ENCODE data around the gene NUDT22. TPM values are rescaled to one million over a fixed set of nuclear protein-coding genes. Genes with fewer than 3 reads are reported as not detected.

Gene NUDT22, protein sequence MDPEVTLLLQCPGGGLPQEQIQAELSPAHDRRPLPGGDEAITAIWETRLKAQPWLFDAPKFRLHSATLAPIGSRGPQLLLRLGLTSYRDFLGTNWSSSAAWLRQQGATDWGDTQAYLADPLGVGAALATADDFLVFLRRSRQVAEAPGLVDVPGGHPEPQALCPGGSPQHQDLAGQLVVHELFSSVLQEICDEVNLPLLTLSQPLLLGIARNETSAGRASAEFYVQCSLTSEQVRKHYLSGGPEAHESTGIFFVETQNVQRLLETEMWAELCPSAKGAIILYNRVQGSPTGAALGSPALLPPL
- total RNA-seq: 10 to 100 TPM; 82.4 to 88.3 (median 86.1) TPM

DNA sequence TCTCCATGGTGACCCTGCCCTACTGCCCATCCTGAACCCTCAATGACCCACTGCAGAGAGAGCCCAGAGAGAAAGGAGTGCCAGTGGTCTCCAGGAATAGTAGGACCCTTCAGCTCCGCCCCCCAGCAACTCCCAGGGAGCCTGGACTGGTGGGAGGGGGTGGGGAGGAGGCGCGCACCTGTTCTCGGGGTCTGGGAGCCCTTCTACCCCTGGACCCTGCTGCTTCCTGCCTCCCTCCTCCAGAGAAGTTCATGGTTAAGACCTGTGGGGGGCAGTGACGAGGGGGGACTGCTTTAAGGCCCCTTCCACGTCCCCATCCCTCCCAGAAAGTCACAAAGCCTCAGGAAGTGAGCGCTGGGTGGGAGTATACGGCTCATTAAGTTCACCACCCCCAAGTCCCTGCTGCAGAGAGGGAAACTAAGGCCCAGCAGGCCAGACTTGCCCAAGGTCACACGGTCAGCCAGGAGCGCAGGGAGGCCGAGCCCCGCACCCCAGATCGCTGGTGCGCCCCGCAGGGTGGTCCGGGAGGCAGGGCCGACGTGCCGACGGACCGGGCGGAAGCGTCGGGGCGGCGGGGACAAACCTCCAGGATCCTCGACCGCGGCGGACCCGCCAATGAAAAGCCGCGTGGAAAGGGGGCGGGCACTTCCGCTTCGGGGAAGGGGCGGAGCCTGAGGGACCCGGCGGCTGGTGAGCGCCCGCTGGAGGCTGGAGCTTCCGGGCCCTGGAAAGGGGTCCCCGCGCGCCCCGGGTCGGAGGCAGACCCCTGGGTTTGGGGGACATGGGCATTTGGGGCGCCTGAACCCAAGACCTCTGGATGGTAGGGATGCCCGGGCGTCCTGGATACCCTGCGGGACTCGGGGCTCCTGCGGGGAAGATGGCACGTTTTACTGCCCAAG lies at the start of gene NUDT22, which contains the start of gene TRPT1:
Gene NUDT22, plus strand, starts transcription at position 667 of the 899 bp plus-strand sequence. CDS start 379 bp downstream, outside the sequence.
Gene TRPT1, minus strand, starts transcription at position 579 of the 899 bp plus-strand sequence. Its CDS starts 326 bp downstream, at position 253.
- Mint-ChIP-seq H3K9me3 (no peaks in the 10 kb centered on the region), H3K4me1 (ENCODE audit: low read depth) (peaks cover 38% of the 10 kb centered on the region), H3K36me3 (ENCODE audit: insufficient read depth) (no peaks in the 10 kb centered on the region), H3K4me3 (peak within 1 kb of the TSS; percentile 86), H3K27me3 (ENCODE audit: low read depth) (no peaks in the 10 kb centered on the region)
- ATAC-seq (peak; percentile 78 to 80), DNase-seq (peak; percentile 90)

DNA sequence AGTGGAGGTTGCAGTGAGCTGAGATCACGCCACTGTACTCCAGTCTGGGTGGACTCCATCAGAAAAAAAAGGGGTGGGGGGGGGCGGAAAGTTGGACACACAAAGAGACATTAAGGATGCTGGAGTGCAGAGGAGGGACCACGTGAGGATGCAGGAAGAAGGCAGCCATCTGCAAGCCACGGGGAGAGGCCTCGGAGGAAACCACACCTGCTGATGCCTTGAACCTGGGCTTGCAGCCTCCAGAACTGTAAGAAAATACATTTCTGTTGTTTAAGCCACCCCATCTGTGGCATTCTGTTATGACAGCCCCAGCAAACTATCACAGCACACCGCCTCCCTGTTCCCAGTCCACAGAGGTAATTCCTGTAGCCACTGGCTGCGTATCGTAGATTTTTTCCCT lies 49.3 kb upstream of the NUDT22 start:
- H3K36me3 Mint-ChIP-seq (ENCODE audit: insufficient read depth): no peaks in the 10 kb centered on the region
- no peak overlapping the region for H3K4me3 Mint-ChIP-seq
- no peaks in the 10 kb centered on the region for H3K27me3 Mint-ChIP-seq (ENCODE audit: low read depth)
- DNase-seq: no peak
- no peak for ATAC-seq
- H3K4me1 Mint-ChIP-seq (ENCODE audit: low read depth): peaks cover 17% of the 10 kb centered on the region
- H3K9me3 Mint-ChIP-seq: peaks cover 4% of the 10 kb centered on the region

DNA sequence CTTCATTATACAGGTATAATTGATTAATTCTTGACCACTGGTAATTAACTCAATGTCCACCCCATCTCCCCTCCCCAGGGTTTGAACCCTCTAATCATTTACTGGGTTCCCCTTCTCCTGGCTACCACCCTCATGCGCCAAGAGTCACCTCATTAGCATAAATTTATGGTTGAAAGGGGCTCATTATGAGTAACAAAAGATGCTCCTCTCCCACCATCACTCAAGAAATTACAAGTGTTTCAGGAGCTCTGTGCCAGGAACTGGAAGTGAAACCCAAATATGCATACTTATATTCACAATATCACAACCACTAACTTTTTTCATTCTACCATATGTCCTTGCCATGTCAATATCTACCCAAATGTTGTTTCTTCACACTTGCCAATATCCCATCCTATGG lies 47.9 kb upstream of the NUDT22 start:
- Mint-ChIP-seq H3K27me3 (ENCODE audit: low read depth) (no peaks in the 10 kb centered on the region), H3K4me1 (ENCODE audit: low read depth) (peaks cover 24% of the 10 kb centered on the region), H3K36me3 (ENCODE audit: insufficient read depth) (no peaks in the 10 kb centered on the region), H3K4me3 (no peak overlapping the region), H3K9me3 (peaks cover 4% of the 10 kb centered on the region)
- ATAC-seq: peak; percentile 39 to 49
- DNase-seq: no peak

DNA sequence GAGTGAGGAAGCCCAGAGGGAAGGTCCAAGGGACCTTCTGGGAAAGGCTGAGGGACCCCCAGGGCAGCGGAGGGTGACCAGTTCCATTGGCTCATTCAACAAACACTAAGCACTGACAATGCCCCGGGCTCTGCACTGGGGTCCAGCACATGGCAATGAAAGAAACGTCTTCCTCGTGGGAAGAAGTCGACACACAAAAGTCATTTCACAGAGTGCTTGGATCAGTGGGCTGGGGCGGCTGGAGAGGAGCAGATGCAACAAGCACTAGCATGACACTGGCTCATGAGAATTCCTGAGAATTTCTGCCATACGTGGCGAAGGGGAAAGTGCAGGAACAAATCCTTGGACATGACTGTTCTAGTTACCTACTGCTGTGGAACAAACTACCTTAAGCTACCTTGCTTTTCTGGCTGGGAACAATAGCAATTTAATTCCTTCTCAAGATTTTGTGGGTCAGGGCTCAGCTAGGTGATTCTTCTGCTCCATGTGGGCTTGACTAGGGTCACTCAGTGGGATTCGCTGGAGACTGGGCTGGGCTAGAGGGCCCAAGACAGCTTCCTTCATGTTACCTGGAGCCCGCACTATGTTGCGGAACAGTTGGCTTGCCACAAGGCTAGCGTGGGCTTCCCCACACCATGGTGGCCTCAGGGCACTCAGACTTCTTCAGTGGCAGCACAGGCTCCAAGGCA lies 47.0 kb upstream of the NUDT22 start:
- H3K4me1 Mint-ChIP-seq (ENCODE audit: low read depth): peaks cover 30% of the 10 kb centered on the region
- peaks cover 2% of the 10 kb centered on the region for H3K9me3 Mint-ChIP-seq
- no peaks in the 10 kb centered on the region for H3K27me3 Mint-ChIP-seq (ENCODE audit: low read depth)
- ATAC-seq (no peak), DNase-seq (no peak)
- H3K4me3 Mint-ChIP-seq: no peak overlapping the region
- H3K36me3 Mint-ChIP-seq (ENCODE audit: insufficient read depth): no peaks in the 10 kb centered on the region

DNA sequence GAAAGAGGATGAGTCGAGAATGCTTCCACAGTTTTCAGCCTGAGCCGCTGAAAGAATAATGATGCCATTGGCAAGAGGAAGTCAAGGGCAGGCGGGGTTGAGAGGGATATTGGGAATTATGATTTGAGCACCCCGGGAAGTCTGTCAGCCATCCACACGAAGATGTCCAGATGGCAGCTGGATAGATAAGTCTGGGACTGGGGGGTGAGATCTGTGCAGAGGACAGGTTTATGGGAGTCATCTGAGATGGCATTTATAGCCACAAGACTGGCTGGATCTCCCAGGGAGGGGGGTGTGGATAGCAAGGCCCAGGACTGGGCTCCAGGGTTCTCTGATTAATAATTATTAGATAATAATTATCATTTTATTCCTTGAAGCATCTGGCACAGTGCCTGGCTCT lies 45.2 kb upstream of the NUDT22 start:
- ATAC-seq: no peak
- no peaks in the 10 kb centered on the region for H3K36me3 Mint-ChIP-seq (ENCODE audit: insufficient read depth)

DNA sequence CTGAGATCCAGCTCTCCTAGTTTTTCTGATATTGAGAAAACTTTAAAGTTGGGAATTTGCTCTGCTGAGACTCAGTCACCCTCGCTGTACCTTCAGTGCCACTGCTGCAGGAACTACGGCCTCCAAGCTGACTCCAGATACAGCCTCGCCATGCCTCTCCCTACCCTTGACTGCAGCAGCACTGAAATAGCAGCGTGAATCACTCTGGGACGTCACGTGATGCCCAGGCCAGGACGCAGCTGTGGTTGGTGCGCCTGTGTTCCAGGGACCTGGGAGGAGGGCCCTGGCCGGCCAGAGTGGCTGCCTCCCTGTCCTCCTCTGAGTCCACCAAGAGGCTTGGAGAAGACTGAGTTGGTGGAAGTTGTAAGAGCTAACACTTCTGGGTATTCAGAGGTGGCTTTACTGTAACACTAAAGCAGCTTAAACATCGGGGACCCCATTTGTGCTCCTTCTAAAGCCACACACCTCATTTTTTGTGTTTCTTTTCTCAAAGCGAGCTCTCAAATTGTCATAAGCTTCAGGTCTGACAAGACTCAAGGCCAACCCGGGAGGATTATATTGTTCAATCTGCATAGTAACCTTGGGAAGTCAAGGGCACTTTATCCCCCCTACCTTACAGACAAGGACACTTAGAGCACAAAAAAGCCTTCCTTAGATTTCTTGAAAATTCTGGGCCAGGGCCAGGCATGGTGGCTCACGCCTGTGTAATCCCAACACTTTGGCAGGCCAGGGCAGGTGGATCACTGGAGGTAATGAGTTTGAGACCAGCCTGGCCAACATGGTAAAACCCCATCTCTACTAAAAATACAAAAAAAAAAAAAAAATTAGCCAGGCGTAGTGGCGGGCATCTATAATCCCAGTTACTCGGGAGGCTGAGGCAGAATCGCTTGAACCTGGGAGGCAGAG lies 44.3 kb upstream of the NUDT22 start:
- Mint-ChIP-seq H3K9me3 (no peaks in the 10 kb centered on the region), H3K27me3 (ENCODE audit: low read depth) (no peaks in the 10 kb centered on the region), H3K4me1 (ENCODE audit: low read depth) (peaks cover 31% of the 10 kb centered on the region), H3K4me3 (no peak overlapping the region), H3K36me3 (ENCODE audit: insufficient read depth) (no peaks in the 10 kb centered on the region)
- ATAC-seq (no peak), DNase-seq (peak; percentile 27)

More for the DNA sequence above, 45.2 kb upstream of the NUDT22 start:
- Mint-ChIP-seq H3K4me1 (ENCODE audit: low read depth) (peaks cover 33% of the 10 kb centered on the region), H3K27me3 (ENCODE audit: low read depth) (no peaks in the 10 kb centered on the region), H3K9me3 (no peaks in the 10 kb centered on the region), H3K4me3 (no peak overlapping the region)
- DNase-seq: no peak

DNA sequence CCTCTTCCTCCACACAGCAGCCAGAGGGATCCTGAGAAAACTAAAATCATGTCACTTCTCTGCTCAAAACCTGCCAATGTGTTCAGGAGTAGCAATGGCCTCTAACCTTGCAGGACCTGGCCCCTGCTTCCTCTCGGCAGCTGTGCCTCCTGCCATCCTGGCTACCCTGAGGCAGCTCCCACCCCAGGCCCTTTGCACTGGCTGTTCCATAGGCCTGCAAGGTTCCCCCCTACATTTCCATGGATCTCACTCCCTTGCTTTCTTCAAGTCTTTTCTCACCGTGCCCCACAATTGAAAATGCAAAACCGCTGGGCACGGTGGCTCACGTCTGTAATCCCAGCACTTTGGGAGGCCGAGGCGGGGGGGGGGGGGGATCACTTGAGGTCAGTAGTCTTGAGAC lies 42.2 kb upstream of the NUDT22 start:
- DNase-seq (no peak), ATAC-seq (no peak)
- Mint-ChIP-seq H3K4me1 (ENCODE audit: low read depth) (peaks cover 28% of the 10 kb centered on the region), H3K27me3 (ENCODE audit: low read depth) (no peaks in the 10 kb centered on the region), H3K36me3 (ENCODE audit: insufficient read depth) (no peaks in the 10 kb centered on the region), H3K9me3 (no peaks in the 10 kb centered on the region), H3K4me3 (peak overlapping the region; percentile 96)

DNA sequence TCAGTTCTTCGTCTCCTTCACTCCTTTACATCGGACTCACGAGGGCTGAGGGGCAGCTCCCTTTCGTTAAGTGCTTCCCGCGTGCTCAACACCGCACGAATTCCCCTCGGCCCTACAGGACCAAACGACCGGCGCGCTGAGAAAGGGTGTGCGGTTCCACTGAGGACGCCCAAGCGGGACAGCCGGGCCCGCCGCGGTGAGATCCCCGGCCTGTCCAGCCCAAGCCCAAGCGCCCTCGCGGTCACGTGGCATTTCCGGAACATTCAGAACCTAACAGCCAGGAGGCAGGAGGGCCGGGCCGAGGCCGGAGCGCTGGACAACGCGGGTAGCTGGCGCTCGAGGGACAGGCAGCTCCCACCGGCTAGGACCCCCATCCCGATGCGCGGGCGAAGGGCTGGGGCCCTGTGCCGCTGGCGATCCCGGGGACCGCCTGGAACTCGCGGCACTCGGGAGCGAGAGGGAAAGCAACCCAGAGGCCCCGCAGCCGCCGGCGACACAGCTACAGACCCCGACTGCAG lies 40.8 kb upstream of the NUDT22 start:
- Mint-ChIP-seq H3K4me1 (ENCODE audit: low read depth) (peaks cover 35% of the 10 kb centered on the region), H3K4me3 (peak overlapping the region; percentile 96), H3K27me3 (ENCODE audit: low read depth) (no peaks in the 10 kb centered on the region), H3K36me3 (ENCODE audit: insufficient read depth) (peaks cover 3% of the 10 kb centered on the region), H3K9me3 (no peaks in the 10 kb centered on the region)
- ATAC-seq: peak in 1 of 2 donors; percentile 3
- no peak for DNase-seq

DNA sequence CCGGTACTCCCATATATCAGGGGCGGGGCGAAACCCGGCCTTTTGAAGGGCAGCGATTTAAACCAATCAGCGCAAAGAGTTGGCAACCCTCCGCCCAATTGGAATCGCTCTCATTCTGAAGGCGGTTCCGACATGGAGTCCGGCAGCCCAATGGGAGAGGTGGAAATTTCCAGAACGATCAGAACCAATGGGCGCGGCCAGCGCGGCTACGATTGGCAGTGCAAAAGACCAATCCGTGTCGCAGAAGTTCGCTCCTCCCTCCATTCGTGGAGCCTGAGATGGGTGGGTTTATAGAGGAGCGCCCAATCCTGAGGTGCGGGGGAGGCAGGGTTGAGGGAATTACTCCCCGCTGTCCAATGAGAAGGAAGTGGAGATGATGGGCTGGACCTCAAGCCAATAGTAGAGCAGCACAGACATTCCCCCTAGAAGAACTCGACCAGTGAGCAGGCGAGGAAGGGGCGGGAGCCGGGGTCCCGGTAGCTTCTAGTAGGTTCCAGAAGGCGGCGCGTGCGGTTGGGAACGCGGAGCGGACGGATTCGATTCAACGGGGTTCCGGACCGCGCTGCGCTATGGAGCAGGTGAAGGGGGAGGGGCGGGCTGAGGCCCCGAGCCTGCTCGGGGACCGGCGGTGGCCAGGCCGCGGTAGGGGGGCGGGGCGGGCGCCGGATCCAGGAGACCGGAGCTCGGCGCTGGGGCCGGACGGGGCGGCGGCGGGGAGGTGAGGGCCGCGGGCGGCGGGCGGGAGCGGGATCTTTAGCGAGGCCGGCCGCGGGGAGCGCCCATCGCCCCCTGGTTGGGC lies 40.2 kb upstream of the NUDT22 start, which contains the start of gene STIP1:
Gene STIP1, plus strand, starts transcription at position 479 of the 799 bp plus-strand sequence. Its CDS starts 91 bp downstream, at position 570.
- Mint-ChIP-seq H3K9me3 (no peaks in the 10 kb centered on the region), H3K4me1 (ENCODE audit: low read depth) (peaks cover 39% of the 10 kb centered on the region), H3K27me3 (ENCODE audit: low read depth) (no peaks in the 10 kb centered on the region), H3K4me3 (peak within 1 kb of the TSS; percentile 96), H3K36me3 (ENCODE audit: insufficient read depth) (peaks cover 5% of the 10 kb centered on the region)
- peak; percentile 87 to 88 for ATAC-seq
- DNase-seq: peak; percentile 97

DNA sequence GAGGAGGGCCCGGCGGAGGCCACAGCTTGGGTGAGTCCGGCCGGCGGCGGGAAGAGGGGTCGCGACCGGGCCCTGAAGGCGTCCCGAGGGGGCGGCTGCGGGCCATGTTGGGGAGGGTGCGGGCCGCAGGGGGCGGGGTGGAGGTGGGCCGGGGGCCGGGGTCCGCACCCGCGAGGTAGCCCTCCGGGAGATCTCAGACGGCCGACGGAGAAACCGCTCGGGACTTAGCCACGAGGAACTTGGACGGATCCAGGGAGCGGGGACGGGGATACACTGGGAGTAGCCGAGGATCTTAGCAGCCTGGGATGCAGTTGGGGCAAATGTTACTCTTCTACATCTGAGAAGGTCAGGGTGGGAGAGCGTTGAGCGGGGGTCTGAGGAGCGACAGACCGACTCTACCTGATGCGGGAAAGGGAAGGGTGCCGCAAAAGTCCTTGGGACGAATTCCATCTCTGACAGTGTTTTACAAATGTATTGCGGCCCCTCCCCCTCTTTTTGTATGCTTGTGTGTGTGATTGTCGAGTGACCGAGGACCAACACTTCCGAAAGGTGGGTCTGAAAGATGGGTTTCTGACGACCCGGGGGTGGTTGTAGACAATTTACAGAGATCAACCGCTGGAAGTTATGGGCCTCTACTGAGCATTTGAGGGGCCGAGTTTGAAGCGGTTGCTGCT lies 39.4 kb upstream of the NUDT22 start:
- Mint-ChIP-seq H3K4me1 (ENCODE audit: low read depth) (peaks cover 34% of the 10 kb centered on the region), H3K27me3 (ENCODE audit: low read depth) (no peaks in the 10 kb centered on the region), H3K9me3 (no peaks in the 10 kb centered on the region), H3K4me3 (no peak overlapping the region), H3K36me3 (ENCODE audit: insufficient read depth) (peaks cover 5% of the 10 kb centered on the region)
- ATAC-seq: no peak
- DNase-seq: no peak

DNA sequence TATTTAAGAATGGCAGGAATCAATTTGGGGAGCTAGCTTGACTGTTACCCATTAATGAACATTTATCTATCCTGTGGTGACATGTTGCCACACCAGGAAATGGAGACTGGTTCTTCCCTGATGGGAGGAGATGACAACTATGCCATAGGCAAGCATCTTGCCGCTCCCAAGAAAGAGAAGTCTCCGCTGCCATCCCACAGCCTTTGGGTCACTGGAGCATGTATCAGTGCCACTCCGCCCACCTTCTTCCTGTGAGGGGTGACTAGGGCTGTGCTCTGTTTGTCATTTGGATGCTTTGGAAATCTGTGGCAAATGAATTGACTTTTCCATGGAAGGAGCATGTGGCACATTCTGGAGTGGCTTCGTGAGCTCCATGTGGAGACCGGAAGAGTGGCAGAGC lies 33.6 kb upstream of the NUDT22 start:
- H3K9me3 Mint-ChIP-seq: no peaks in the 10 kb centered on the region
- DNase-seq (no peak), ATAC-seq (no peak)
- no peak overlapping the region for H3K4me3 Mint-ChIP-seq
- H3K36me3 Mint-ChIP-seq (ENCODE audit: insufficient read depth): peaks cover 38% of the 10 kb centered on the region
- peaks cover 28% of the 10 kb centered on the region for H3K4me1 Mint-ChIP-seq (ENCODE audit: low read depth)
- no peaks in the 10 kb centered on the region for H3K27me3 Mint-ChIP-seq (ENCODE audit: low read depth)

DNA sequence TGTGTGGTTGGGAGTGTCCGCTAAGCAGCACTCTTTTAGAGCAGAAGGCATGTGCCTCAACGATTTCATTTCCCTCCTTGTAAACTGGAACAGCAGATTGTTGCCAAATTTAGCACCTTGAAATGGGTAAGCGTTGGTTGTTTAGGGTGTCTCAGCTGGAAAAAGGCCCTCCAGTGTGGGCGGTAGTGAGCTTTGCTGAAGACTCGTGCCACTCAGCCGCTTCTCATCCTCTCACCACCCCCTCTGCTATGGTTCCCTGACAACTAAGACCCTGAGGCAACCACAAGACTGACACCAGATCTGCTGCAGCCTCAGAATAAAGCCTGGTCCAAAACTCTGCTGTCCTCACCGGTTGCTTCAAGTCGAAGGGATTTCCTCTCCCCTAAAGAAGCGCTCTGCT lies 29.4 kb upstream of the NUDT22 start:
- H3K4me3 Mint-ChIP-seq: no peak overlapping the region
- ATAC-seq (no peak), DNase-seq (no peak)
- H3K27me3 Mint-ChIP-seq (ENCODE audit: low read depth): no peaks in the 10 kb centered on the region
- peaks cover 41% of the 10 kb centered on the region for H3K36me3 Mint-ChIP-seq (ENCODE audit: insufficient read depth)
- peaks cover 11% of the 10 kb centered on the region for H3K4me1 Mint-ChIP-seq (ENCODE audit: low read depth)
- no peaks in the 10 kb centered on the region for H3K9me3 Mint-ChIP-seq

Measured in activated T-cell treated with anti-CD3 and anti-CD28 coated beads, Interleukin-2, amount 50 U/mL, for 4 hours (primary cell).